HG03196 (cell line): ENCODE measurements around the gene LRRC34.

ENCODE experiments used
- ATAC-seq: cut with Tn5 transposase; IDR thresholded peaks from one replicate; pipeline ENCODE4 v1.9.1; 2021; ENCODE audit not compliant: unreplicated experiment

Gene LRRC34, protein sequence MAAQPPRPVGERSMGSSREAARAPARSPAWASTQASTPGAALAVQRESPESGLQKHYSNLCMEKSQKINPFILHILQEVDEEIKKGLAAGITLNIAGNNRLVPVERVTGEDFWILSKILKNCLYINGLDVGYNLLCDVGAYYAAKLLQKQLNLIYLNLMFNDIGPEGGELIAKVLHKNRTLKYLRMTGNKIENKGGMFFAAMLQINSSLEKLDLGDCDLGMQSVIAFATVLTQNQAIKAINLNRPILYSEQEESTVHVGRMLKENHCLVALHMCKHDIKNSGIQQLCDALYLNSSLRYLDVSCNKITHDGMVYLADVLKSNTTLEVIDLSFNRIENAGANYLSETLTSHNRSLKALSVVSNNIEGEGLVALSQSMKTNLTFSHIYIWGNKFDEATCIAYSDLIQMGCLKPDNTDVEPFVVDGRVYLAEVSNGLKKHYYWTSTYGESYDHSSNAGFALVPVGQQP

DNA sequence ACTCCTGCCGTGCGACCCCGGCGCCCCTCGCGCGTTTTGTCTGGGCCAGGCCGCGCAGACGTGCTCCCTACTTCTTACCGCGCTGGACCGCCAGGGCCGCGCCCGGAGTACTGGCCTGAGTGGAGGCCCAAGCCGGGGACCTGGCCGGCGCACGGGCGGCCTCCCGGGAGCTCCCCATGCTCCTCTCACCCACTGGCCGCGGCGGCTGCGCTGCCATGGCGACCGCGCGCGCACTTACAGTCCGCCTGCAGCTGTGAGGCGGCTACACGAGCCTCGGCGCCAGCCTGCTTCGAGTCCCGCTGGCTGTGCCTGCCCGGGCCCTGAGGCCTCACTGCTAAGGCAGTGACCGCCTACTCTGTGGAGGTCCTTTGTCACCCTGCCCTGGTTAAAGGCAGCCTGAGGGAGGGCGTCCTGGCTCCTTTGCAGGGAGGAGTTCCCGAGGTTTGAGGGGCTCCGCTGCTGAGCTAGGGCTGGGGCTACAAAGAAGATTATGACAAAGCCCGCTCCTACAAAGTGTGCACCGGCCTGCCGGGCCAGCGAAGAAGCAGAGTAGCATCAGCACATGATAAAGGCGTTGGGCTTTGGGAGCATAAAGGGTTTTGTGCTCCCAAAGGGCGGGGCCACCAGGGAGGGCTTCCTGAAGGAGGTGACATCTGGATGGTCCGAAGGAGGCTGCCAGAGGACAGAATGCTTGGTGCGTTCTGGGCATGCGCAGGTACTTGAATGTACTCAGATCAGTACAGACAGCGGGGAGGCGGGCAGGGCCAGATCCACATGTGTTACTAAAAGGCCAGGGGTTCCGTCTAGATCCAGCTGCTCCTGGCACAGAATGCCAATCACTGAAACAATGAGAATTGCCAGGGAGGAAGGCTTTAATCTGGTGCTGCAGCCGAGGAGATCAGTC lies at the start of gene LRRC34, which contains the start of gene LRRIQ4:
Gene LRRC34 (minus strand): TSS at position 573 of the 904 bp plus-strand sequence. CDS start 356 bp downstream, at position 217.
Gene LRRIQ4 (plus strand): TSS at position 539 of the 904 bp plus-strand sequence. CDS start 9,052 bp downstream, outside the sequence.
- ATAC-seq: peak; percentile 84

DNA sequence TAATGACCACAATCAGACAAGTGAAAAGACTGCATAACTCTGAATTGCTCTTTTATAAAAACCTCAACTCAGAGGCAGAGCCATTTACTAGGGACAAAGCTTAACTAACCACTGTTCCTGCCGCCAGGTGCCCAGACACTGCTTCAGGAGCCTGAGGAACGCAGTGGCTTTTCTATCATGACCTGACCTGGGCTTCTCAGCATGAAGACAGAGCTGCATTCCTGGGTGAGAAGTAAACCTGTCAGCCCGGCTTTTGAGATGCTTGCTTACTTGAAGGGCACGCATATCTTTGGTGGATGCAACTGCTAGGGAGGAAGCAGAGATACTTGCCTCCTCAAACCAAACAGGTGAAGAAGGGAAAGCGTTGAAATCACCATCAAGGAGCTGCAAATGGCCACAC lies 49.2 kb upstream of the LRRC34 start:
- no peak for ATAC-seq

DNA sequence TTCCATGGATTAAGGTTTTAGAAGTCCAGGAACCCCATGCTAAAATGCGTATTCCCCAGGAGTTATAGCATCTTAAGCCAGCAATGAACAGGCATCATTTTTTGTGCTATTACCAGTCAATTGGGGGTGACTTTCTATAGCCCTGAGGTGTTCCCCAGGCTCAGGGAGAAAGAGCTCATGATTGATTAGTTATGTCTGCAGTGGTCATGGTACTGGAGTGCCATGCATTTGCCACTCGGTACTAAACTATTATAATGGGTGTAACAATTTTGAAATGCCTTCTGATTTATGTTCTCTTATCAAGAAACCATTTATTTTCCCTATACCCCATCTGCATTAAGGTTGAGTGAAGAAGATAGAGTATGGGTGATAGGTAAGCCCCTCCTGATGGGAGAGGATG lies 45.1 kb upstream of the LRRC34 start:
- ATAC-seq: no peak

DNA sequence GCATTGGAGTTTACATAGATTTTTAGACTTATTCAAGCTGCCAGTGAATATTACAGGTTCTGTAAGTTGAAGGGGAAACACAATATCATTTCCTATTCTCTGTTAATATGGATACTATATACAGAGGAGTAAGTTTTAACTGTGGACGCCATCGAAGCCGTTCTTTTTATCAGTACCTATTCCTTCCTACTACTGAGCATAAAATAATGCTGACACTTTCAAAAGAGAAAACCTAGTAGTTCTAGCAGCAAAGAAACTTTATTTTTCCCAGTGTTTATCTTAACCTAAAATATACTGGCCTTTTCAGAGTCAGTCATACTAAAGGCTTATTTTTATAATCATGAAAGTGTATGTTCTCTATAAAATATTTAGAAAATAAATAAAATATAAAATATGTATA lies 42.8 kb upstream of the LRRC34 start:
- no peak for ATAC-seq

DNA sequence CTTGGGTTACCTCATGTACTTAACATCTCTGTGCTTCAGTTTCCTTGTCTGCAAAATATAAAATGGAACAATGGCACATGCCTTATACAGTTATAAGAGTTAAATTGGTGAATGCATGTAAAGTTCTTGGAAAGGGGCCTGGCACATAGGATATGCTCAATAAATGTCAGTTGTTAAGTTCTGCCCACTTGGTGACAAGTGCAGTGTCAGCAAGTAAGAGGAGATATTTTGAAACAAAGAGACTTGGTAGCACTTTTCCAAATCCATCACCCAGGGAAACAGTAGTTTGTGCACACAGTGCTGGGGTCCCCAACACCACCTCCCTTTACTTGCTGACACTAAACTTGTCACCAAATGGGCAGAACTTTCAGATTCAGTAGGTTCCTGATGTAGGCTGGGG lies 37.9 kb upstream of the LRRC34 start:
- ATAC-seq: no peak

DNA sequence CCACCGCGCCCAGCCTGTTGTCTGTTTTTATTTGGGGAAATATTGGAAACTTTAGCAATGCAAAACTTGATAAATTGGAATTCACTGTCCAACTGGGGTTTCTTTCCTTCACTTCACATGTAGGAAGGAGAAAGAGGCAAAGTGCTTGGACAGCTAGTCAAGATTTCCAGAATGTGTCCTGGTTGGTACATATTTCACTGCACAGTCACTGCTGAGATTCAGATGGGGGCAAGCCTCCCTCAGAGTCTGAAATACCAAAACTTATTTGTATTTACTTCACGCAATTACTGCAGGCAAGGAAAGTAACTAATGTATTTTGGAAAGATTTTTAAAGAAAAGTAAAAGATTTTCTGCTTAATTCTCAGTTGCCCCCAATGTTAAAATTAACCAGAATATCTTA lies 36.0 kb upstream of the LRRC34 start:
- ATAC-seq: no peak

DNA sequence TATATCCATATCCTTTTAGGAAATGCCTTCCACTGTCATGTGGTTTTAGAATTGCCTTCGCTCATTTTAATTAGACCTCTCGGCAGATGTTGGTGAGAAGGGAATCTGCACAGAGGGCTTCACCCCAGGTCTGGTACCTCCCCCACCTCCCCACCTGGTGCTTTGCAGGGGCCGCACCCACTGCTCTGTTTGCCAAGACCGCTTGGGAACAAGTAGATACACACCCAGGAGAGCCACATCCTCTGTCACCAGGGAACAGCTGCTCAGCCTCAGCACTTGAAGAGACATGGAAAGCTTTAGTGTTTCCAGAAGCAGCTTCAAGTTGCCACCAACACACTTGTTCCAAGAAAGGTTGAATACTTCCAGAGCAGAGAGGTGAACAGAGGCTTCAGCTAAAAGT lies 35.2 kb upstream of the LRRC34 start:
- no peak for ATAC-seq

DNA sequence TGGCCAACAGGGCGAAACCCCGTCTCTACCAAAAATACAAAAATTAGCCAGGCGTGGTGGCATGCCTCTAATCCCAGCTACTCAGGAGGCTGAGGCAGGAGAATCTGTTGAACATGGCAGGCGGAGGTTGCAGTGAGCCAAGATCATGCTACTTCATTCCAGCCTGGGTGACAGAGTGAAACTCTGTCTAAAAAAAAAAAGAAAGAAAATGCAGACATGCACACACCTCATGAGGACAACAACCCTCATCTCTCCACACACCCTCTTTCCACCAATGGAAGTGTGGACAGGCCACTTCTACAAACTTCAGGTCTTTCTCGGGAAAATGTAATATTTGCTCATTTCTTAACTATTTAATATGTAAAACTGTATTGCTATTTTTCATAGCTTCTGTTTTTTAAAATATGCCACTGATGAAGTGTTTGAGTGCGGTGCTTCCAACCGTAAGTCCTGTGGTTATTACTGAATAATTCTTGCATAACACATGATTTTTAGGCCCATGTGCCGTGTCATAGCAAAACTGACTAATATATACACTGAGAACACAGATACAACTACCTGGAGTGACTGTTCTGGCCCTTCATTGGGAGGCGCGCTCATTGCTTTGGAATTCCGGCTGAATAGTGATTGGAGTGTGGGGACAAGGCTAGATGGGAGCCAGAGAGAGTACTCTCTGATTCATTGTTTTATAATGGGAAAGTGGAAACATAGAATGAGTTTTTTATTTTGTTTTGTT lies 33.9 kb upstream of the LRRC34 start:
- peak; percentile 96 for ATAC-seq

DNA sequence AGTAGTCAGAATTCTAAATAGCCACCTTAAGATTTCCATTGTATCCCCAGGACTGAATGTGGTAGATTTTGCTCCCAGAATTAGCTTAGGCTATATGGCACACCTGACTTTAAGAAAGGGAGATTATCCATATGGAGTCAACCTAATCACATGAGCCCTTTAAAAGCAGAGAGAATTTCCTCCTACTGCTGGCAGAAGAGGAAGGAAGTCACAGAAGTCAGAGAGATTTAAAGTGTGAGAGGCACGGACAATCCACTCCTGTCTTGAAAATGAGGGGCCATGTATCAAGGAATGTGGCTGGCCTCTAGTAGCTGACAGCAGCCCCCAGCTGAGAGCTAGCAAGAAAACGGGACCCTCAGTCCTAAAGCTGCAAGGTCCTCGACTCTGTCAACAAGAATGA lies 30.3 kb upstream of the LRRC34 start:
- no peak for ATAC-seq

DNA sequence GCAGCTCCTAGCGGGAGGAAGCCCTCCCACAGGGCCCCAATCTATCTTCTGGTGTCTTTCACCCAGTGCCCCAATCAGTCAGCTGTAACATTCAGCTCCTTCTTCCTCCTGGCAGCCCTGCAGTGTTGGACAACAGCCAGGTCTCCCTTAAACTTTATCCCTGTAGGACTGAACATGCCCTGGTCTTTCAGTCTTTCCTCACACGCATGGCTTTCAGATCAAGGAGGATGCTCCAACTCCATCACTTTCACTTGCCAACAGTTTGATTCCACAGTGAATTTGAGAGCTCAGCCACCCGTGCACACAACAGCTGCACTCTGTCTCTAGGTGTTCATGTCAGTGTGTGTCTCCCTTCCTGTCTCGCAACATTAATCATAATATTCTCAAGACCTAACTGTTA lies 28.5 kb upstream of the LRRC34 start:
- peak; percentile 49 for ATAC-seq

DNA sequence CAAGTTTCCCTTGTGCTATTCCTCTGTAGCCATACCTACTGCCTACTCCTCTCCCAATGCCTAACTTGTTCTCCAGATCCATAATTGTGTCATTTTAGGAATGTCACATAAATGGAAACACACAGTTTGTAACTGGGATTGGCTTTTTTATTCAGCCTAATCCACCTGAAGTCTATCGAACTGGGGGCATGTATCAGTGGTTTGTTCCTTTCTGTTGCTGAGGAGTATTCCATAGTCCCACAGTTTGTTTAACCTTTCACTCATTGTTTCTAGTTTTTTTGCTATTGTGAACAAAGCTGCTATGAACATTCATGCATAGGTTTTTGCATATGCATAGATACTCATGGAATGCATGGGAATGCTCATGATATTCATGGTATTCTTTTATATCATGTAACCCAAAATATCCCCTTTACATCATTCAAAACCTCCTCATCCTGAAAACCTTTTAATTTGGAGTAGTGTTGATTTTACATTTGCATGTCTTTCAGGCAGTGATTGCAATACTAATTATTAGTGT lies 25.9 kb upstream of the LRRC34 start:
- ATAC-seq: no peak

DNA sequence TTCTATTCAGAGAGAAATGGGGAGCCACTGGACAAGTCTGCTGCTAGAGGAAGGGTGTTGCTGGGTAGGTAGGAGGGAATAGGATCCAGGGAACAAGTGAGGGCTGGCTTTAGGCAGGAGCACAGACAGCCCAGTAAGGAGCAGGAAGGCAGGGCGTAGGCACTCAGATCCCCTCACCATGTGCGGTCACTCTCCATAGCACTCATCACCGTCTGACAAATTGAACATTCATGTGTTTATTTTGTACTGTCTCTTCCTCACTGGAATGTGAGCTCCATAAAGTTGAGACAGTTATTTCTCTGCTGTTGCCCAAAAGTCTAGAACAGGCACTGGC lies 24.2 kb upstream of the LRRC34 start:
- ATAC-seq: no peak

DNA sequence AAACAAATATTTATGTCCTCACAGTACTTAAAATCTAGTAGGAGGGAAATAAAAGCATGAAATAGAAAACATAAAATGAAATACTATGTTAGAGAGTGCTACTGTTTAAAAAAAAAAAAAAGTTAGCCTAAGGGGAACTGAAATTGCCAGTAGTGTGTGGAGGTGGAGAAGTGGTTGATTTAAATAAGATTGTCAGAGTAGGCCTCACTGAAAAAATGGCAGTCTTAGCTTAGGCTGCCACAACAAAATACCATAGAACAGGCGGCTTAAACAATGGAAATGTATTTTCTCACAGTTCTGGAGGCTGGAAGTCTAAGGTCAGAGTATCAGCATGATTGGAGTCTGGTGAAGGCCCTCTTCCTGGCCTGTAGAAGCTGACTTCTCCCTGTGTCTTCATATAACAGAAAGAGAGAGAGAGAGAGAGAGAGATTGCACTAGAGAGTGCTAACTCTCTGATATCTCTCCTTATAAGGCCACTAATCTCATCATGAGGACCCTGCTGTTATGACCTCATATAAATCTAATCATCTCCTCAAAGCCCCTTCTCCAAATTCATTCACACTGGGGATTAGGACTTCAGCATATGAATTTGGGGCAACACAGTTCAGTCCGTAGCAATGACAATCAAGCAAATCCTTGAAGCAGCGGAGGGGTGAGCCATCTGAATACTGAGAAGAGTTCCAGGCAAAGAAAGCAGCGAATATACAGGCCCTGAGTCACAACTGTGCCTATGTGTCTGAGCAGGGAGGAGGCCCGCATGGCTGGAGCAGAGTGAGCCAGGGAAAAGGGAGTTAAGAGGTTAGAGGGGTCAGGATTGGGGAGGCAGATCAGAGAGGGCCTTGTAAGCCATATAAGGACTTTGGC lies 23.6 kb upstream of the LRRC34 start:
- peak; percentile 67 for ATAC-seq

DNA sequence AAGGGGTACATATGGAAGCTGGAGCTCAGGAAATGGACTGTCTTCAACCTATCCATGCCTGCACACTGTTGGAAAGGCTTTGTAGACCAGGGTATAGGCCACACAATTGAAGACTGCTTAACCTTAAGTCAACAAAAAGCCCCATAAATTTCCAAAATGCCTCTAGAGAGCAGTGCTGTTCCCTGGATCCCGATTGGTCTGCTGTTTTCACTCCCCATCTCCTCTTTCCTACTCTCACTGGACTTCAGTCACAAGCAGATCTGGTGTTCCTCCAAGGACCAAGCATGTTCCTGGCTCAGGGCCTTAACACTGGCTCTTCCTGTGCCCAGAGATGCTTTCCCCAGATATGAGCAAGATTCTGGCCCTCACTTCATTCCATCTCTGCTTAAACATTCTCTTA lies 22.8 kb upstream of the LRRC34 start:
- no peak for ATAC-seq

DNA sequence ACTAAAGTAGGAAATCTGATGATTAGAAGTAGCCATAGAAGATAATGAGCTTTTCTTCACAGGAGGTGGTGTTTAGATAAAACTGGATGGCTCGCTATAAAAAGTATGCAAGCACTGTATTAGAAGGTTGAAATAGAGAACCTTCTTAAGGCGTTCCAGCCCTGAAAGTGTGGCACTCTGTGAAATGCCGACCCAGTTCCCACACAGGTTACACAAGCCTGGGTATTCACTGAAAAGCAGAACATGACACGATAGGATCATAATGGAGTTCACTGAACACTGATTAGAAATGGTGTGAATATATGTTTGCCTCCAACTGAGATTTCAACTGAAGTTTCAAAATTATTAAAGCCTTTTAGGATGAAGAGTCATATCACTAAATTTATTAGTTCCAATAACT lies 15.0 kb upstream of the LRRC34 start:
- ATAC-seq: no peak

DNA sequence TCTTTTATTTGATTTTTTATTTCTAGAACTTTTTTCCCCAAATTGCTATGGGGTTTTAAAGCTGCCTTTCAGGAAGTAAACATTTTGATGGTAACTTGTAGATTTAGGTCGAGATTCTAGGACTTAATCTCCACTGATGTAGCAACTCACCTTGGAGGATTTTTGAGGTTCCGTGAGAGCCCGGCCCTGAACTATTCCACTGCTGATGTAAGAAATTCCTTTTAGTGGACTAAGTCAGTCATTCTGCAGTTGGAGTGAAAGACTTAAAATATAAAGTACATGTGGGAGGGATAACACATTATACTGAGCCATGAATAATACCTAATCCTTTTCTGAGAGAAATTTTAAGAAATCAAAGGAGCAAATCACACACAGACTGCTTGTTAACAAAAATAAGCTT lies 12.6 kb upstream of the LRRC34 start:
- no peak for ATAC-seq

DNA sequence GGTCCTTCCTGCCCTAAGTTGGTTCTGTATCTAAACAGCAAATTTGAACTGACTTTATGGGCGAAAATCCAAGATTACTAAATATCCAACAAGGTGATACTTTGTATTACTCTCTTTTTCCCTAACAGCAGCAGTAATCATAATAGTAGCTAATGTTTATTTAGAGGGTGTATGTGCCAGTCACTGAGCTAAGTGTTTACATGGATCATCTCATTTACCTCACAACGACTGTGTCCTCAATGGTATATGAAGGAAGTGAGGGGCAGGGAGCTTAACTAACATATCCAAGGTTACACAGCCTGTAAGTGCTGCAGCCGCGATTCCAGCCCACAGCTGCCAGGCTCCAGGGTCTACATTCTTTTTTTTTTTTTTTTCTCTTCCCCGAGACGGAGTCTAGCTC lies 10.3 kb upstream of the LRRC34 start:
- no peak for ATAC-seq

DNA sequence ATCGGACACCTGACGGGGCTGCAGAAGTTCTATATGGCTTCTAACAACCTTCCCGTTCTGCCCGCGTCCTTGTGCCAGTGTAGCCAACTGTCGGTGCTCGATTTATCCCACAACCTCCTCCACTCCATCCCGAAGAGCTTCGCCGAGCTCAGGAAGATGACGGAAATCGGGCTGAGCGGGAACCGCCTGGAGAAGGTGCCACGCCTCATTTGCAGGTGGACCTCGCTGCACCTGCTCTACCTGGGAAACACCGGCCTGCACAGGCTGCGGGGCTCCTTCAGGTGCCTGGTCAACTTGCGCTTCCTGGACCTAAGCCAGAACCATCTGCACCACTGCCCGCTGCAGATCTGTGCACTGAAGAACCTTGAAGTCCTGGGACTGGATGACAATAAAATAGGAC lies 9.8 kb upstream of the LRRC34 start:
- no peak for ATAC-seq

DNA sequence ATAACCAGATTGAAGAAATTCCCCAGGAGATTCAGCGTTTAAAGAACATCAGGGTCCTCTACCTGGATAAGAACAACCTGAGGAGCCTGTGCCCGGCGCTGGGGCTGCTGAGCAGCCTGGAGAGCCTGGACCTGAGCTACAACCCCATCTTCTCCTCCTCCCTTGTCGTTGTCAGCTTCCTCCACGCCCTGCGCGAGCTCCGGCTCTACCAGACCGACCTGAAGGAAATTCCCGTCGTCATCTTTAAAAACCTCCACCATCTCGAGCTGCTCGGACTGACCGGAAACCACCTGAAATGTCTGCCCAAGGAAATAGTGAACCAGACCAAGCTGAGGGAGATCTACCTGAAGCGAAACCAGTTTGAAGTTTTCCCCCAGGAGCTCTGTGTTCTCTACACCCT lies 9.4 kb upstream of the LRRC34 start:
- ATAC-seq: no peak

DNA sequence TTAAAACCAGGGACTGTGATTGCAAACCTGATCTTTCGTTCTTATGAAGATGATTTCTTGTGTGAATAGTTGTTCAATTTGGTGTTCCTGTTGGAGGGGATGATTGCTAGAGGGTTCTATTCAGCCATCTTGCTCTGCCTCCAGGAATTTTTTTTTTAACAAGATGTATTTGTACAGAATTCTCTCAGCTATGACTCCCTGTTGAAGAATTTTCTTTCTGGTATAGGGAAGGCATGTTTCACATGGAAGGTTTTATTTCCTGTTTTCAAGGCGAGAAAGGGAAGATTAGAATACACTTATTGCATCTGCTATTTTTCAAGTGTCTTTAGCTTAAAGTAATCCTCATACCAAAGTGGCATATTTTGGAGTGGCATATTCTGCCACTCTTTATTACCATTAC lies 5.6 kb upstream of the LRRC34 start:
- no peak for ATAC-seq
